Body of pancreas (tissue), 4 donors: ENCODE results near the gene CAPN12.
A peak's percentile ranks its signal among the peaks of the same experiment; 100 is the strongest.

ENCODE experiments used
- POLR2A ChIP-seq, 3 donors: fragments of 450-650 bp; IDR thresholded peaks; one replicate each; pipeline ENCODE4 v1.6.1; 2016; ENCODE audit warnings: antibody characterized with exemption in 3 of 3, mild to moderate bottlenecking in 2 of 3
- TF ChIP-seq, protein P1 (sequence below), 7 experiments: fragments of 450-650 bp in 4 of 7; fragments of 200-600 bp in 3 of 7; sonication (generic) in 3 of 7; IDR thresholded peaks; one replicate each; pipeline ENCODE4 v1.5.1; 2016 to 2019; ENCODE audit warnings: antibody characterized with exemption in 7 of 7

DNA sequence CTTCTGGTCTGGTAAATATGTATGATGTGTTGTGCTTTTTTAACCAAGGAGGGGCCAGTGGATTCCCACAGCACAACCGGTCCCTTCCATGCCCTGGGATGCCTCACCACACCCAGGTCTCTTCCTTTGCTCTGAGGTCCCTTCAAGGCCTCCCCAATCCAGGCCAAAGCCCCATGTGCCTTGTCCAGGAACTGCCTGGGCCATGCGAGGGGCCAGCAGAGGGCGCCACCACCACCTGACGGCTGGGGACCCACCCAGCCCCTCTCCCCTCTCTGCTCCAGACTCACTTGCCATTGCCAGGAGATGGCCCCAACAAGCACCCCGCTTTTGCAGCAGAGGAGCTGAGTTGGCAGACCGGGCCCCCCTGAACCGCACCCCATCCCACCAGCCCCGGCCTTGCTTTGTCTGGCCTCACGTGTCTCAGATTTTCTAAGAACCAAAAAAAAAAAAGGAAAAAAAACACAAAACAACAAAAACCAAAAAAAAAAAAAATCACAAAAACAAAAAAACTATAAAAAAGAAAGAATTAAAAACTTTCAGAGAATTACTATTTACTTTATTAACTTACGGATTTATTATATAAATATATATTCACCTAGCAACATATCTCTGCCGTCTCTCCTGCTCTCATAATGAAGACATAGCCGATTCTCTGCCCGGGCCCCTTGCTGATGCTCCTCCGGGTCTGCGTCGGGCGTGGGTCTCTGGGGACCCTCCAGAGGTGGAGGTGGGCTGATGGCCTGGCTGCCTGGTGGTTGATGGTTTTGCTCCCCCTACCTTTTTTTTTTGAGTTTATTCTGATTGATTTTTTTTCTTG is 14.4 kb downstream of the CAPN12 start:
- TF ChIP-seq, protein P1, sequence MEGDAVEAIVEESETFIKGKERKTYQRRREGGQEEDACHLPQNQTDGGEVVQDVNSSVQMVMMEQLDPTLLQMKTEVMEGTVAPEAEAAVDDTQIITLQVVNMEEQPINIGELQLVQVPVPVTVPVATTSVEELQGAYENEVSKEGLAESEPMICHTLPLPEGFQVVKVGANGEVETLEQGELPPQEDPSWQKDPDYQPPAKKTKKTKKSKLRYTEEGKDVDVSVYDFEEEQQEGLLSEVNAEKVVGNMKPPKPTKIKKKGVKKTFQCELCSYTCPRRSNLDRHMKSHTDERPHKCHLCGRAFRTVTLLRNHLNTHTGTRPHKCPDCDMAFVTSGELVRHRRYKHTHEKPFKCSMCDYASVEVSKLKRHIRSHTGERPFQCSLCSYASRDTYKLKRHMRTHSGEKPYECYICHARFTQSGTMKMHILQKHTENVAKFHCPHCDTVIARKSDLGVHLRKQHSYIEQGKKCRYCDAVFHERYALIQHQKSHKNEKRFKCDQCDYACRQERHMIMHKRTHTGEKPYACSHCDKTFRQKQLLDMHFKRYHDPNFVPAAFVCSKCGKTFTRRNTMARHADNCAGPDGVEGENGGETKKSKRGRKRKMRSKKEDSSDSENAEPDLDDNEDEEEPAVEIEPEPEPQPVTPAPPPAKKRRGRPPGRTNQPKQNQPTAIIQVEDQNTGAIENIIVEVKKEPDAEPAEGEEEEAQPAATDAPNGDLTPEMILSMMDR (IDR thresholded peaks at IDR 0.05): peak; percentile 52 to 78 (median 63)
- TF ChIP-seq POLR2A (IDR thresholded peaks at IDR 0.05): no peak
